ENCODE data around the gene C3orf18.
"Not testable (repeated sequence)": the region's sequence is repeated elsewhere in the genome, so short reads cannot be mapped to it uniquely, and the experiment has no call there.

The C3orf18 gene

DNA sequence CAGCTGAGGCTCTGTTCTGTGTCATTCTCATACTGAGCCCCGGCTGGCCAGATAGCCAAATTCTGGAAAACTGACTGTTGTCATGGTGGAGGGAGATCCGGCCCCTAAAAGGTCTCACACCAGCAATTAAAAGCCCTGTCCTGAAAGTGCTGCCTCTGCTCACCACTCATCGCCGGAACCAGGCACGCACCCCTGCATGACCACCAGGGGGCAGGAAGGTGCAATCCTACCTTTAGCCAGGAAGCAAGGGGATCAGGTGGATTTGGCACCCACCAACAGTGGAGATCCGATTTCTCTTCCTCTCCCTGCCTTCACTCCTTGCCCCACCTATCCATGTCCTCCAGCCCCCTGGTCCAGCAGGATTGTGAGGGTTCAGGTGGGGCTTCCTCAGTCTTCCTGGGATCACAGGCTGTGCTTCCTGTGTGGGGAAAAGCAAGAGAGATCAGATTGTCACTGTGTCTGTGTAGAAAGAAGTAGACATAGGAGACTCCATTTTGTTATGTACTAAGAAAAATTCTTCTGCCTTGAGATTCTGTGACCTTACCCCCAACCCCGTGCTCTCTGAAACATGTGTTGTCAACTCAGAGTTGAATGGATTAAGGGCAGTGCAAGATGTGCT, 48.0 kb downstream of the C3orf18 start:
- peak; percentile 55 for DNase-seq

DNA sequence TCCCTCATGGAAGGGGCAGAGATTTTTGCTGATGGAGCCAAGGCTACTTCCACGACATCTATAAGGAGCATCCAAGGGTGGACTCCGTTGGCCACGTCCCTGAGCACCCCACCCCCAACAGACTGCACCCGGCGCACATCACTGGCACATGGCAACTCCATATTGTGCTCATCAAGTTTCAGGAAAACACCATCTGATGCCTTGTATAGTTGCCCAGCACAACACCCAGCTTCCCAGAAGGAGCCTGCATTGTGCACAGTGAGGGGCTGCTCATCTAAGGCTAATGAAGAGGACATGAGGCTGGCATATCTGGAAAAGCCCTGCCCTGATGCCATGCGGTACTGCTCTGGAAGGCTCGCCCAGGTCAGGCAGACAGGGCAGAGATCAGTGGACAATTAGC, 49.1 kb downstream of the C3orf18 start:
- DNase-seq, result no peak

DNA sequence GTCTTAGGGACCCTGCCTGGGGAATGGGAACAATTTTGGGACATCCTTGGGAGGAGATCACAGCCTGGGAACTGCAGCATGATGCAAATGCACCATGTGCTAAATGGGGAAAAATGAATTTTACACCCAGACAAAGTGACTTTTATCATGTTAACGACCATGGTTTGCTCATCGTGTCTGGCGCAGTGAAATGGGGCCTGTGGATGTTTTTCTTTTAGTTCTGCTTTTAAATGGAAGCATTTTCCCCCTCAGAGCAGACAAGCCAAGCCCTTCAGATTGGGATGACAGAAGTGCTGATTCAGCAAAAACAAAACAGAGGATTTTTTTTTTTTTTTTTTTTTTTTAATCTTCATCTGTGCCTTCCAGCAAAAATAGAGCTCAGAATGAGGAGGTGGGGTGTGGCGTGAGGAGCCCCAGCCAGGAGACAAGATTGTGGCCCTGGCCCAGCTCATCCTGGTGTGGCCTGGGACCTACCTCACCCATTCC, 49.8 kb downstream of the C3orf18 start:
- DNase-seq, result no peak

DNA sequence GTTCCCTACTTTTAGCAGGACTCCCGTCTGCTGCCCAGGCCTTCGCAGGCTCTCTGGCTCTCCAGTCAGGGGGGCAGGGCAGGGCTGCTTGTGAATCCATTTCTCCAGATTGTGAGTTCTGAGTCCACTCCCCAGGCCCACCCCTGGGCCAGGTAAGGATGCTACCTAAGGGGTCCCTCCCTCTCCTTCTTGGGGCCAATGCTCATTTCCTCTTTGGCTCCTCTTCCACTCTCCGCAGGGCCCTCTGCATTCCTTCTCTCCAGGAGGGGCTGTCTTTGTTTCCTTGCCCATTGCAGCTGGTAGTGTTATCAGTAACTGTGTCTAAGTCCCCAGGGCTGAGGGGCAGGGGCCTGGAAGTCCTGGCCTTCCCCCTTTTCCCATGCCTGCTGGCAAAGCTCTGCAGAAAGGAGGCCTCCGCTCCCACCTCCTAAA, 51.1 kb downstream of the C3orf18 start:
- DNase-seq, result no peak

DNA sequence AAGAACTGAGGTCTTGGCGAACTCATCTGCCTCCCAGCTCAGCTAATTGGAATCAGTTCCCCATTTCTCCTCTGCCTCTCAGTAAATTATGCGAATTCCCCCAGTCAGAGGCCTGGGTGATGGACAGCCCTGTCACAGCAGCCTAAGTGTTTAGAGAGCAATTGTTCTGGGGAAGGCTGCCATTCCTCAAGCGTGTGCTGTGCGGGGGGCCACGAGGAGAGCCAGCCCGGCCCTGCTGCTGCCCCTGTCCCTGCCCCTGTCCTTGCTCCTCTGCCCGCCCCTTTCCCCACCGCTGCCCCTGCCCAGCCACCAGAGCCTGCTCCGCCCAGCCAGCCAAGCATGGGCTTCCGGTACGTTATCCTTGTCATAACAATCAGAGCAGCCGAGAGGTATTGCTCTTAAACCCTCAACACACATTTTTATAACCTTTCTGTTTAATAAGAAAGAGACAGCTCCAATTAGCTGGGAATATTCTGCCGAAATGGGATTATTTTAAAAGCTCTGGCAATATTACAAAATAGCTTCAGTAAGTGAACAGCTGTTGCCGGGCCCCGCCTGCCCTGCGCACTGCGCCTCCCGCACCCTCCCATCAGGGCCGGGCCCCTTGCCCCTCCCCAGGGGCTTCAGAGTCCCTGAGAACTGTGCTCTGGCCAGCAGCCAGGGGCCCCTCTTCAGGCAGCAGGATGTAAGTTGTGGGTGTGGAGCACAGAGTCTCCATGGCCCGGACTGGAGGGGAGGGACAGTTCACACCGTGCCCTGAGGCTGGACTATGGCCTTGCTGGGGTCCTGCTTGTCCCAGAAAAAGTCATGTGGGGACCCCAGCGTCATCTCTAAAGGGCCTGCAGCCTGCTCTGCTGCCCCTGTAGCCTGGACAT, 51.7 kb downstream of the C3orf18 start:
- DNase-seq, result no peak

DNA sequence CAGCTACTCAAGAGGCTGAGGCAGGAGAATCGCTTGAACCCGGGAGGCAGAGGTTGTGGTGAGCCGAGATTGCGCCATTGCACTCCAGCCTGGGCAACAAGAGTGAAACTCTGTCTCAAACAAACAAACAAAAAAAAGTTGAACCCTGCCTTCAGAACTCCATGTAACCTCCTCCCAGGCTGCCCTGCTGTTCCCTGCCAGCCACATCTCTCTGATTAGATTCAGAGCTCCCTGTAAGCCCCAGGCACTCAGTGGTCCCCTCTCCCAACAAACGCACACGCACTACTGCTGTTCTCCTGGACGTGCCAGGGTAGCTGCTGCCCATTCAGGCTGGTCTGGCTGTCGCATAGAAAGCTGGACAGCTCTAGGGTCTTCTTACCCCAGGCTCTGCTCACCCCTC, 54.6 kb downstream of the C3orf18 start:
- DNase-seq, result not testable (repeated sequence)

DNA sequence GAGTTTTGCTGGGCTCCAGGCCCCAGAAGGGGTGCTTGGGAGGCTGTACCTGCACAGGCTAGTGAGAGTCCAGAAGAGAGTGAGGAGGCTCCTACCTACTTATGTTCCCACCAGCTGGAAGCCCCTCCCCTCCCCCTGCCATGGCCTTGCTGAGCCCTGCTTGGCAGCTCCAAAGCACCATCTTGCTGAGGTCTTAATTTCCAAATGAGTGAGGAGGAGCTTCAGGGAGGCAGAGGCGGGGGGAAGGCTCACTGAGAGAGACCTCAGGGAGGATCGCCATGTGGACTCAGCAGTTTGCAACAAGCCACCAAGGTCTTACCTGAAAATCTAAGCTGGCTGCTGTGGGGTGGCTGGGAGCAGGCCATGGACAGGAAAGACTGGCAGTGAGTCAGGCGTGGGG, 55.4 kb downstream of the C3orf18 start:
- no peak for DNase-seq

DNA sequence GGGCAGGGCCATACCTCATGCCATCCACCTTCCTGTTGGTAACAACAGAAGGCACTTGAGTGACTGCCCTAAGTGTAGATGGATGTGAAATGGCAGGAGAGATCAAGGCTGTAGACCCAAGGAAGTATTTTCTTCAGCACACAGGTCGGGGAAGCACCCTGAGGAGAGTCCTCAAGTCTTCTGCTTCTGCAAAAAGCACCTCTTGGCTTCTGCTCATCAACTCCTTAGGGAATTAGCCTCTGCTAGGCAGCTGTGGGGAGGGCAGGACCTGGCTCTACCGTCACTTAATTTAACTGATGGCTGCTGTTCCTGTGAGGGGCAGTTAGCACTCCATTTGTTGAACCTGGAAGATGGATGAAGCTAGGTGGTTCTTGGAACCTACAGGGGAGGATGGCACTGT, 57.2 kb downstream of the C3orf18 start:
- DNase-seq, result no peak

DNA sequence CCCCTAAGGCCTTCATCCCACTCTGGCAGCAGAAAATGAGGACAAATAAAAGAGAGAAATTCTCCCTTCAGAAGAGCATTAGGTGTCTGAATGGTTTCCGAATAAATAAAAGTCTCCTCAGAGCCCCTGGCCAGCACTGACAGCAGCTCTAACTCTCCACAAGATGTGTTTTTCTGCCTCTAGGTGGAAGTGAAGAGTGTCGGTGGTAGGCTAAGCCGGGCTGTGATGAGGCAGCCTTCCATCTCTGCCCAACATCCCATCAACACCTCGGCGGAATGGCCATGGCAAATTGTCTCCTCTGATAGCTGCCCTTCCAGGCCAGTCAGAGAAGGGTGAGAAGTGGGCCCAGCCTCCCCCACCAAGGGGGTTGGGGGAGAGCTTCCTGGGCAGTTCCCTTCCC, 57.8 kb downstream of the C3orf18 start:
- DNase-seq, result no peak

DNA sequence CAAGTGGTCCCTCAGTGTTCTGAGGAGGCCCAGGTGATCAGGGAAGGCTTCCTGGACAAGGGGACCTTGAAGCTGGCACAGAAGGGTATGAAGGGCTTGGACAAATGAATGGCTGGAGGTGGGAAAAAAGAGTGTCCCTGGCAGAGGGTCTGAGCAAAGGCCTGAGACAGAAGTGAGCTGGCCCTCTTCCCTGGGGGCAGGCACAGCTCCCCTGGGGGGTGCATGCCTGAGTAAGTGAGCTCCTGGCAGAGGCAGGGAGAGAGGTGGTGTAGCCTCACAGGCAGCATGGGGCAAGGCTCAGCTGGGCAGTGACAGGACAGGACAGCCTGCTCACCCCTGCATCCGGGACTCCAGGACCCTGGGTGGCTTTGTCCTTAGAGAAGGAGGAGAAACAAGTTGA, 58.7 kb downstream of the C3orf18 start:
- no peak for DNase-seq

All from activated effector memory CD4-positive, alpha-beta T cell treated with Interleukin-2 at 50 U/mL for 16 hours (primary cell).